ENCODE data around the gene STN1. TPM values are rescaled to one million over a fixed set of nuclear protein-coding genes. Genes with fewer than 3 reads are reported as not detected.

The STN1 gene
- total RNA-seq, 1 experiment from 2014 or later = 16.1 TPM

DNA sequence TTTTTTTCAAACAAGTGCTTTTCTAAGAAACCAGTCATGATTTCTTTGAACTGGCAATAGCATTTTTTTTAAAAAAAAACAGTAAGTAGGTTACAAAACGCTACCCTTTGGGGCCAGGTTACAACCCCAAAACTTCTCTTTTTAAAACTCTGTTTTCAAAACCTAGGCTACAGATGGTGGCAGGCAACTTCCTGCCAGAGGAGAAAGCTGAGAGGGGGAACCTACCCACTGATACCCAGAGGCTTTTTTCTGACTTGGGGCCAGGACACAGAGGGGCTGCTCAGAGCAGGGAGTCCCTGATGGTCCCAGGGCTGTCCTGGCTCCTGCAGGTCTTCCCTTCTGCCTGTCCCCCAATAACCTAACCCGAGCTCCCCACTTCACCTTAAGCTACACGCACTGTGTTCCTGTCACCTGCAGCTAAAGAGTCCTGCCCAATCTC is 6.9 kb downstream of the STN1 start:
- ChIA-PET CTCF (no interaction called here), POLR2A (no interaction called here)
- Mint-ChIP-seq H3K4me3 (ENCODE audit: unreplicated experiment) (no peak overlapping the region), H3K36me3 (ENCODE audit: insufficient read depth, unreplicated experiment) (peaks cover 5% of the 10 kb centered on the region), H3K27me3 (ENCODE audit: insufficient read depth, unreplicated experiment) (no peaks in the 10 kb centered on the region), H3K9me3 (ENCODE audit: unreplicated experiment) (no peaks in the 10 kb centered on the region), H3K27ac (ENCODE audit: unreplicated experiment) (no peak overlapping the region), H3K4me1 (ENCODE audit: low read depth, unreplicated experiment) (peaks cover 6% of the 10 kb centered on the region)
- no peaks in the 10 kb centered on the region; the same call in 1 of the 2 replicates for H3K4me1 ChIP-seq
- H3K4me3 ChIP-seq (ENCODE audit: low read depth, low read length) = no peak overlapping the region
- no peak for DNase-seq
- H3K36me3 ChIP-seq (ENCODE audit: control insufficient read depth, insufficient read depth, low read length) = peaks cover 3% of the 10 kb centered on the region
- BruUV-seq (replicated peaks) = no TSS peak
- TF ChIP-seq, protein P1, sequence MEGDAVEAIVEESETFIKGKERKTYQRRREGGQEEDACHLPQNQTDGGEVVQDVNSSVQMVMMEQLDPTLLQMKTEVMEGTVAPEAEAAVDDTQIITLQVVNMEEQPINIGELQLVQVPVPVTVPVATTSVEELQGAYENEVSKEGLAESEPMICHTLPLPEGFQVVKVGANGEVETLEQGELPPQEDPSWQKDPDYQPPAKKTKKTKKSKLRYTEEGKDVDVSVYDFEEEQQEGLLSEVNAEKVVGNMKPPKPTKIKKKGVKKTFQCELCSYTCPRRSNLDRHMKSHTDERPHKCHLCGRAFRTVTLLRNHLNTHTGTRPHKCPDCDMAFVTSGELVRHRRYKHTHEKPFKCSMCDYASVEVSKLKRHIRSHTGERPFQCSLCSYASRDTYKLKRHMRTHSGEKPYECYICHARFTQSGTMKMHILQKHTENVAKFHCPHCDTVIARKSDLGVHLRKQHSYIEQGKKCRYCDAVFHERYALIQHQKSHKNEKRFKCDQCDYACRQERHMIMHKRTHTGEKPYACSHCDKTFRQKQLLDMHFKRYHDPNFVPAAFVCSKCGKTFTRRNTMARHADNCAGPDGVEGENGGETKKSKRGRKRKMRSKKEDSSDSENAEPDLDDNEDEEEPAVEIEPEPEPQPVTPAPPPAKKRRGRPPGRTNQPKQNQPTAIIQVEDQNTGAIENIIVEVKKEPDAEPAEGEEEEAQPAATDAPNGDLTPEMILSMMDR (IDR thresholded peaks at IDR 0.05; ENCODE audit: insufficient read depth in 1 of 2, low read depth in 1 of 2, low read length in 1 of 2, severe bottlenecking in 1 of 2, unreplicated experiment in 1 of 2) = no peak
- H3K27me3 ChIP-seq (replicated peaks; ENCODE audit: control insufficient read depth, insufficient read depth, low read length) = no peaks in the 10 kb centered on the region
- intact Hi-C loops (cut with micrococcal nuclease; ENCODE audit: unreplicated experiment) = no loop called here
- peaks cover 11% of the 10 kb centered on the region for H3K9me3 ChIP-seq

GRCh38 chr10:103910442-103911012 is 7.5 kb downstream of the STN1 start:
- POLR2A ChIA-PET = interaction anchor here (0.5 kb wide), 1 partner anchor 7 kb away, joined by 3 read pairs; the partner anchor contains the start of gene STN1
- H3K27me3 Mint-ChIP-seq (ENCODE audit: insufficient read depth, unreplicated experiment) = no peaks in the 10 kb centered on the region

DNA sequence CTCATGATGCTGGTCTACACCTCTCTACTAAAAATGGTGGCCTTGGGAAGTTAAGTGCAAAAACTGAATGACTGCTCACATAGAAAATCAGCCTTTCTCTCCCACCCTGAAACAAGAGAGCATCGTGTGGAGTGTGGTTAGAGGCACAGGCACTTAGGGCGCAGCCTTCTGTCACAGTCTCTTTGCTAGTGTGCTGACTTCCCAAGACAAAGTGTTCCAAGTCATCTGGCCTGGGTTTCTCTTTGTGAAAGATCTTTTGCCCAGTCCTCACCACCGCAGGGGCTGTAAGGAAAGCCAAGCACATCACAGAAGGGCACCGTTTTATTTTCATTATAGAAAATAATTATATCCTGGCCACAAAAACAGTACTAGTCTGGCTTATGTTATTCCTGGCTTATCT is 12.5 kb downstream of the STN1 start:
- no peaks in the 10 kb centered on the region for H3K9me3 Mint-ChIP-seq (ENCODE audit: unreplicated experiment)
- no TSS peak for BruUV-seq (replicated peaks)
- DNase-seq = no peak
- intact Hi-C loops (cut with micrococcal nuclease; ENCODE audit: unreplicated experiment) = no loop called here
- Histone ChIP-seq H3K4me3 (ENCODE audit: low read depth, low read length) (no peak overlapping the region), H3K27me3 (replicated peaks; ENCODE audit: control insufficient read depth, insufficient read depth, low read length) (no peaks in the 10 kb centered on the region), H3K9me3 (no peaks in the 10 kb centered on the region), H3K36me3 (ENCODE audit: control insufficient read depth, insufficient read depth, low read length) (no peaks in the 10 kb centered on the region), H3K4me1 (no peaks in the 10 kb centered on the region)
- no peaks in the 10 kb centered on the region for H3K27me3 Mint-ChIP-seq (ENCODE audit: insufficient read depth, unreplicated experiment)
- ChIA-PET CTCF (no interaction called here), POLR2A (no interaction called here)
- TF ChIP-seq, protein P1 (IDR thresholded peaks at IDR 0.05; ENCODE audit: insufficient read depth in 1 of 2, low read depth in 1 of 2, low read length in 1 of 2, severe bottlenecking in 1 of 2, unreplicated experiment in 1 of 2) = no peak
- no peak overlapping the region for H3K27ac Mint-ChIP-seq (ENCODE audit: unreplicated experiment)
- peaks cover 6% of the 10 kb centered on the region for H3K4me1 Mint-ChIP-seq (ENCODE audit: low read depth, unreplicated experiment)
- H3K4me3 Mint-ChIP-seq (ENCODE audit: unreplicated experiment) = no peak overlapping the region
- no peaks in the 10 kb centered on the region for H3K36me3 Mint-ChIP-seq (ENCODE audit: insufficient read depth, unreplicated experiment)

More at GRCh38 chr10:103910442-103911012, 7.5 kb downstream of the STN1 start:
- no peaks in the 10 kb centered on the region for H3K4me1 ChIP-seq
- peaks cover 3% of the 10 kb centered on the region for H3K36me3 ChIP-seq (ENCODE audit: control insufficient read depth, insufficient read depth, low read length)
- Mint-ChIP-seq H3K9me3 (ENCODE audit: unreplicated experiment) (no peaks in the 10 kb centered on the region), H3K4me3 (ENCODE audit: unreplicated experiment) (no peak overlapping the region), H3K36me3 (ENCODE audit: insufficient read depth, unreplicated experiment) (peaks cover 5% of the 10 kb centered on the region), H3K4me1 (ENCODE audit: low read depth, unreplicated experiment) (peaks cover 6% of the 10 kb centered on the region), H3K27ac (ENCODE audit: unreplicated experiment) (no peak overlapping the region)
- DNase-seq = no peak
- TF ChIP-seq, protein P1 (IDR thresholded peaks at IDR 0.05; ENCODE audit: insufficient read depth in 1 of 2, low read depth in 1 of 2, low read length in 1 of 2, severe bottlenecking in 1 of 2, unreplicated experiment in 1 of 2) = no peak
- CTCF ChIA-PET = no interaction called here
- BruUV-seq (replicated peaks) = no TSS peak
- no peaks in the 10 kb centered on the region for H3K27me3 ChIP-seq (replicated peaks; ENCODE audit: control insufficient read depth, insufficient read depth, low read length)
- H3K9me3 ChIP-seq = peaks cover 10% of the 10 kb centered on the region
- intact Hi-C loops (cut with micrococcal nuclease; ENCODE audit: unreplicated experiment) = no loop called here
- H3K4me3 ChIP-seq (ENCODE audit: low read depth, low read length) = no peak overlapping the region
